ENCODE results near the gene RGS6.

- no peak for TF ChIP-seq EP300 (IDR thresholded peaks at IDR 0.05)
- no peak for TF ChIP-seq CTCF (IDR thresholded peaks at IDR 0.05)
Observed at GRCh38 chr14:72352012-72352411, 419.8 kb downstream of the RGS6 start.
